Mucosa of stomach (tissue), 1 donor: ENCODE measurements around the gene GOLGA3.

Experiments
- H3K27me3 ChIP-seq: one replicate; pipeline ENCODE4 v1.7.0; 2013; ENCODE audit warnings: mild to moderate bottlenecking, low read length; ENCODE audit not compliant: control insufficient read depth, insufficient read depth
- H3K36me3 ChIP-seq: one replicate; pipeline ENCODE4 v1.7.0; 2013; ENCODE audit warnings: low read length; ENCODE audit not compliant: control insufficient read depth, insufficient read depth
- H3K4me1 ChIP-seq: one replicate; pipeline ENCODE4 v1.7.0; 2013; ENCODE audit warnings: mild to moderate bottlenecking, low read length; ENCODE audit not compliant: control insufficient read depth, insufficient read depth
- H3K4me3 ChIP-seq: one replicate; pipeline ENCODE4 v1.7.0; 2013; ENCODE audit warnings: low read length
- H3K9ac ChIP-seq: one replicate; pipeline ENCODE4 v1.7.0; 2013; ENCODE audit warnings: mild to moderate bottlenecking, low read length, moderate library complexity
- H3K9me3 ChIP-seq: one replicate; pipeline ENCODE4 v1.7.0; 2013; ENCODE audit warnings: mild to moderate bottlenecking, low read length, moderate library complexity; ENCODE audit not compliant: control insufficient read depth
- donor health status: Pancreatic carcinoma.

GOLGA3 gene

DNA sequence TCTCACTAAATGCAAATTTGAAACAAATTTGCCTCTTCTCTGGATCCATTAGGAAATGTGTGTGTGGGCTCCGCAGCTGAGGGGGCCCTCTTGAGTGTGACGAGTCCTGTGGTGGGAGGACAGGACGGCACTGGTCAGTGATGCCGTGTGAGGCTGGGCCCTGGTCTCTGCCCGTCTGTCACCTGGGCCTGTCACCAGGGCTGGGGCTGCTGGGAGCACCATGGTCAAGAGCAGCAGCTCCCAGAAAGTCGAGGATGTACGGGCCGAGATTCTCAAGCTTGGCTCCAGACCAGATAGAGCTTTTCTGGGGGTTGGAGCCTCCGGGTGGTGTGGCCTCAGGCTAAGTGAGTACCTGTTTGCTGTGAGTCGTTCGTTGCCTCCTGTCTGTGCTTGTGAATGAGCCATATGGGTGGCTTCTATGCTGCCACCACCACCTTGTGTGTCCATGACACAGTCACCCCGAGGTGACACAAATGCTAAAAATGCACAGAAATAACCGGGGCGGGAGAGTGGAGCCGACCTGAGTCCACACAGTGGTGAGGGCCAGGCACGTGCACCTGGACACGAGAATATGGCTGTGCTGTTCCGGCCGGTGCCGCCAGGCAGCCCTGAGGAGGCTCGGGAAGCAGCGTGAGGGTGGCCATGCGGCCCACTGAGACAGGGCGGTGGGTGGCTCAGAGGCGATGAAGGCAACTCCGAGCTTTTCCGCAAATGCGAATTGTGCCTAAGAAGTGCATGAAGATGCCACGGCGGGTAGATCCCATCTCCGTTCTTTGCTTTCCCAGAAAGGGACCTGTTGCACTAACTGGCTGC, 109.3 kb downstream of the GOLGA3 start:
- H3K27me3 ChIP-seq, result no peaks in the 10 kb centered on the region
- H3K9me3 ChIP-seq, result no peaks in the 10 kb centered on the region
- no peak overlapping the region for H3K9ac ChIP-seq
- peaks cover 12% of the 10 kb centered on the region for H3K36me3 ChIP-seq
- H3K4me1 ChIP-seq, result no peaks in the 10 kb centered on the region
- H3K4me3 ChIP-seq, result no peak overlapping the region
